Right lobe of liver (tissue), 4 donors: ENCODE data around the gene C3orf18.

Experiments used
- POLR2A ChIP-seq: fragments of 450-650 bp; IDR thresholded peaks from one replicate; pipeline ENCODE4 v1.6.1; 2017; ENCODE audit warnings: antibody characterized with exemption, mild to moderate bottlenecking
- TF ChIP-seq, protein P1 (sequence below), 4 donors: fragments of 200-600 bp in 3 of 4; fragments of 450-650 bp in 1 of 4; IDR thresholded peaks; one replicate each; pipeline versions ENCODE4 v1.5.1 to v1.8.0; 2016 to 2022; ENCODE audit warnings: antibody characterized with exemption in 4 of 4, mild to moderate bottlenecking in 2 of 4
- donor health status: DM: no; HTN: no; CAD: no.
- donor health status: DM: no; HTN: no; CAD: no.
- donor health status: DM: no; HTN: yes; CAD: no.

- TF ChIP-seq, protein P1, sequence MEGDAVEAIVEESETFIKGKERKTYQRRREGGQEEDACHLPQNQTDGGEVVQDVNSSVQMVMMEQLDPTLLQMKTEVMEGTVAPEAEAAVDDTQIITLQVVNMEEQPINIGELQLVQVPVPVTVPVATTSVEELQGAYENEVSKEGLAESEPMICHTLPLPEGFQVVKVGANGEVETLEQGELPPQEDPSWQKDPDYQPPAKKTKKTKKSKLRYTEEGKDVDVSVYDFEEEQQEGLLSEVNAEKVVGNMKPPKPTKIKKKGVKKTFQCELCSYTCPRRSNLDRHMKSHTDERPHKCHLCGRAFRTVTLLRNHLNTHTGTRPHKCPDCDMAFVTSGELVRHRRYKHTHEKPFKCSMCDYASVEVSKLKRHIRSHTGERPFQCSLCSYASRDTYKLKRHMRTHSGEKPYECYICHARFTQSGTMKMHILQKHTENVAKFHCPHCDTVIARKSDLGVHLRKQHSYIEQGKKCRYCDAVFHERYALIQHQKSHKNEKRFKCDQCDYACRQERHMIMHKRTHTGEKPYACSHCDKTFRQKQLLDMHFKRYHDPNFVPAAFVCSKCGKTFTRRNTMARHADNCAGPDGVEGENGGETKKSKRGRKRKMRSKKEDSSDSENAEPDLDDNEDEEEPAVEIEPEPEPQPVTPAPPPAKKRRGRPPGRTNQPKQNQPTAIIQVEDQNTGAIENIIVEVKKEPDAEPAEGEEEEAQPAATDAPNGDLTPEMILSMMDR (IDR thresholded peaks at IDR 0.05): no peak
- no peak for TF ChIP-seq POLR2A
Measured at GRCh38 chr3:50525191-50525910, 42.2 kb downstream of the C3orf18 start.
